Lower leg skin (tissue), 3 donors: ENCODE data around the gene CCNI2.

Experiments
- CTCF ChIP-seq, 3 donors: fragments of 450-650 bp; IDR thresholded peaks; one replicate each; pipeline ENCODE4 v1.5.1; 2016; ENCODE audit warnings: antibody characterized with exemption in 3 of 3, mild to moderate bottlenecking in 3 of 3, moderate library complexity in 2 of 3
- POLR2A ChIP-seq, 2 donors: fragments of 450-650 bp; IDR thresholded peaks; one replicate each; pipeline ENCODE4 v1.6.1; 2016 to 2017; ENCODE audit warnings: antibody characterized with exemption in 2 of 2, mild to moderate bottlenecking in 1 of 2, moderate library complexity in 1 of 2

GRCh38 chr5:132739232-132739631 lies 8.0 kb upstream of the CCNI2 start:
- TF ChIP-seq CTCF (IDR thresholded peaks at IDR 0.05) (no peak), POLR2A (IDR thresholded peaks at IDR 0.05) (no peak)
